AG08396 (cell line): ENCODE data around the gene LUC7L2.
"Not testable (repeated sequence)": the region's sequence is repeated elsewhere in the genome, so short reads cannot be mapped to it uniquely, and the experiment has no call there.

Experiments used
- DNase-seq: peaks from one replicate; pipeline ENCODE4 v3.0.0; 2012; ENCODE audit warnings: low spot score, mixed read lengths

Gene LUC7L2

GRCh38 chr7:139359366-139360209 lies at the start of gene LUC7L2:
Gene LUC7L2, plus strand, starts transcription at chr7:139359894. Its CDS starts 368 bp downstream, at chr7:139360262.
- peak; percentile 97 for DNase-seq

GRCh38 chr7:139317939-139318505 lies 41.7 kb upstream of the LUC7L2 start:
- DNase-seq: no peak

GRCh38 chr7:139321071-139321745 lies 38.5 kb upstream of the LUC7L2 start:
- no peak for DNase-seq

GRCh38 chr7:139324709-139325108 lies 35.0 kb upstream of the LUC7L2 start:
- not testable (repeated sequence) for DNase-seq

- DNase-seq: peak; percentile 64
These were observed 31.3 kb upstream of the LUC7L2 start for GRCh38 chr7:139328375-139328774.

GRCh38 chr7:139329119-139329518 lies 30.6 kb upstream of the LUC7L2 start:
- no peak for DNase-seq

- no peak for DNase-seq
These were observed 29.2 kb upstream of the LUC7L2 start for GRCh38 chr7:139330333-139331030.

GRCh38 chr7:139332697-139333359 lies 26.9 kb upstream of the LUC7L2 start:
- no peak for DNase-seq

GRCh38 chr7:139333443-139333842 lies 26.3 kb upstream of the LUC7L2 start:
- DNase-seq: not testable (repeated sequence)

GRCh38 chr7:139334399-139335150 lies 25.1 kb upstream of the LUC7L2 start:
- no peak for DNase-seq

GRCh38 chr7:139339025-139339424 lies 20.7 kb upstream of the LUC7L2 start:
- no peak for DNase-seq

GRCh38 chr7:139339698-139340036 lies 20.0 kb upstream of the LUC7L2 start:
- no peak for DNase-seq

GRCh38 chr7:139340037-139340807 lies 19.5 kb upstream of the LUC7L2 start:
- DNase-seq: peak; percentile 96

- no peak for DNase-seq
These were observed 19.0 kb upstream of the LUC7L2 start for GRCh38 chr7:139340808-139341057.

- DNase-seq: peak; percentile 87
These were observed 18.5 kb upstream of the LUC7L2 start, which contains the start of gene FMC1 for GRCh38 chr7:139341058-139341775. Gene FMC1, plus strand, starts transcription at chr7:139341337. Its CDS starts 48 bp downstream, at chr7:139341385.

- DNase-seq: no peak
These were observed 17.9 kb upstream of the LUC7L2 start for GRCh38 chr7:139341776-139342226.

GRCh38 chr7:139345042-139345441 lies 14.7 kb upstream of the LUC7L2 start:
- DNase-seq: no peak

- no peak for DNase-seq
These were observed 8.7 kb upstream of the LUC7L2 start for GRCh38 chr7:139351027-139351426.

- no peak for DNase-seq
These were observed 5.0 kb upstream of the LUC7L2 start for GRCh38 chr7:139354729-139355128.

- no peak for DNase-seq
These were observed 4.4 kb upstream of the LUC7L2 start for GRCh38 chr7:139355320-139355719.
